ENCODE results near the gene NPR2.

The NPR2 gene

GRCh38 chr9:35852876-35853865 lies 61.8 kb downstream of the NPR2 start:
- DNase-seq (ENCODE audit: insufficient read length, low spot score) (no peak), FAIRE-seq (no peak)

- DNase-seq (ENCODE audit: insufficient read length, low spot score): no peak
Measured at GRCh38 chr9:35854091-35854762, 62.8 kb downstream of the NPR2 start.

GRCh38 chr9:35856206-35856605 lies 64.8 kb downstream of the NPR2 start:
- FAIRE-seq: no peak

More at GRCh38 chr9:35854091-35854762, 62.8 kb downstream of the NPR2 start:
- no peak for FAIRE-seq

DNA sequence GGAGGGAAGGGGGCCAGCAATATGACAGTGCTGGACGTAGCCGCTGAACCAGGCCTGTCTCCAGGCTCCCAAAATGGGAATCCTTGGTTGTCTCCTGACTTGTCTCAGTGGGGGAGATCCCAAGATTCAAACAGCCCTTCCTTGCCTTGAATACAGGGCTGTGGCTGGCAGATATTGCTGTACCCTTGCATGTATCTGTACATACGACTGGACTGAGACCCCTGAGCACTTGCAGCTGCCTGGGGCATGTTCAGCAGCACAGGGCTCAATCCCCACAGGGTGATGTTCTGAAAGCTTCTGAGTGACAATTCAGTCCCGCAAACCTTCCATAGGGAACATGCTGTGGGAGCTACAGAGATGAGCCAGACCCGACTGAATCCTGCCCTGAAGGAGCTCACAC lies 65.5 kb downstream of the NPR2 start:
- FAIRE-seq: no peak
- DNase-seq (ENCODE audit: insufficient read length, low spot score): no peak

More at GRCh38 chr9:35856206-35856605, 64.8 kb downstream of the NPR2 start:
- DNase-seq (ENCODE audit: insufficient read length, low spot score): no peak

DNA sequence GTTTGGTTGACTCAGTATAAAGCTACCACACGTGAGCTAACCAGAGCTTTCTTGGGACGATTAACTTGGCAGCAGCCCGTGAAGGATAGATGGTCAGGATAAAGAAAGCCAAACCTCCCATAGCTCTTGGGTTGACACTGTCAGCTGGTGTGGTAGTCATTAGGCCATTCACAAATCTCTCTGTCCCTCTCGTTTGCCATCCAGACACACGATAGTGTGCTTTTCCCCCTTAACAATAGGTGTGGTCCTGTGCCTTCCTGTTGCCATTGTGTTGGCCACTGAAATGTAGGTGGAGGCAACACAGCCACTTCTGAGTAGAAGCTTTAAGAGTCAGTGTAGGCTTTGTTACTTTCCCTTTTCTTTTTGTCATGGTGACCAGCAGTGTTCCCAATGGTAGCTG lies 67.1 kb downstream of the NPR2 start:
- DNase-seq (ENCODE audit: insufficient read length, low spot score): no peak
- no peak for FAIRE-seq

All from GM19239 (cell line).